Thoracic aorta (tissue), 2 donors: ENCODE data around the gene TMED1. TPM values are rescaled to one million over a fixed set of nuclear protein-coding genes. Genes with fewer than 3 reads are reported as not detected.

Experiments
- ATAC-seq: fragments of 150-250 bp; one replicate; pipeline ENCODE4 v1.8.0; 2017; ENCODE audit warnings: low read depth; ENCODE audit not compliant: insufficient number of reproducible peaks, low FRiP score
- DNase-seq: peaks from one replicate; pipeline ENCODE4 v3.0.0-alpha.2; 2020; ENCODE audit warnings: low spot score
- H3K27ac ChIP-seq, 2 donors: fragments of 200-600 bp; sonication (generic); 1 replicate in 1 of 2; 2 replicates in 1 of 2; pipeline ENCODE4 v1.5.1; 2016; ENCODE audit warnings: mild to moderate bottlenecking in 2 of 2, moderate library complexity in 2 of 2
- H3K27me3 ChIP-seq: fragments of 200-600 bp; sonication (generic); replicated peaks from 2 replicates; pipeline ENCODE4 v1.6.0; 2016; ENCODE audit warnings: mild to moderate bottlenecking; ENCODE audit not compliant: insufficient read depth
- H3K36me3 ChIP-seq: fragments of 200-600 bp; sonication (generic); one replicate; pipeline ENCODE4 v1.5.1; 2016
- H3K4me1 ChIP-seq, 2 donors: fragments of 200-600 bp; sonication (generic); 1 replicate in 1 of 2; 2 replicates in 1 of 2; pipeline versions ENCODE4 v1.5.1 to v1.6.0; 2016; ENCODE audit warnings: low read depth in 2 of 2, mild to moderate bottlenecking in 1 of 2; ENCODE audit not compliant: control insufficient read depth in 1 of 2
- H3K4me3 ChIP-seq: fragments of 200-600 bp; sonication (generic); 2 replicates; pipeline ENCODE4 v1.5.1; 2016; ENCODE audit warnings: mild to moderate bottlenecking
- H3K9me3 ChIP-seq: fragments of 200-600 bp; sonication (generic); 2 replicates; pipeline ENCODE4 v1.5.1; 2016
- total RNA-seq, 2 donors: library from RNA; depleted of rRNA; stranded (reverse); fragments of >200 nt; gene quantifications; one replicate each; pipeline versions ENCODE4 v1.1.0 to v1.2.3, GENCODE V29; 2016
- TF ChIP-seq, protein P1 (sequence below): fragments of 200-600 bp; sonication (generic); IDR thresholded peaks from one replicate; pipeline ENCODE4 v1.5.1; 2019; ENCODE audit warnings: antibody characterized with exemption

TMED1 gene
- total RNA-seq, 2 donors from 2014 or later, result 19.4 to 22.4 TPM

DNA sequence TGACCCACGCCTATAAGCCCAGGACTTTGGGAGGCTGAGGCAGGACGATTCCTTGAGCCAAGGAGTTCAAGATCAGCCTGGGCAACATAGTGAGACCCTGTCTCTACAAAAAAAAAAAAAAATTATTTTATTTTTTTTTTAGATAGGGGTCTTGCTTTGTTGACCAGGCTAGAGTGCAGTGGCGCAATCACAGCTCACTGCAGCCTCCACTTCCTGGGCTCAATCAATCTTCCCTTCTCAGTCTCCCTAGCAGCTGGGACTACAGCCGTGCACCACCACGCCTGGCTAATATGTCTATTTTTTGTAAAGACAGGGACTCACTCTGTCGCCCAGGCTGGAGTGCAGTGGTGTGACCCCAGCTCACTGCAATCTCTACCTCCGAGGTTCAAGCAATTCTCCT lies 16.9 kb upstream of the TMED1 start:
- Histone ChIP-seq H3K9me3 (no peaks in the 10 kb centered on the region), H3K27ac (no peak overlapping the region), H3K36me3 (no peaks in the 10 kb centered on the region), H3K4me1 (no peaks in the 10 kb centered on the region), H3K27me3 (no peaks in the 10 kb centered on the region), H3K4me3 (no peak overlapping the region)
- no peak for DNase-seq
- ATAC-seq, result no peak
- TF ChIP-seq, protein P1, sequence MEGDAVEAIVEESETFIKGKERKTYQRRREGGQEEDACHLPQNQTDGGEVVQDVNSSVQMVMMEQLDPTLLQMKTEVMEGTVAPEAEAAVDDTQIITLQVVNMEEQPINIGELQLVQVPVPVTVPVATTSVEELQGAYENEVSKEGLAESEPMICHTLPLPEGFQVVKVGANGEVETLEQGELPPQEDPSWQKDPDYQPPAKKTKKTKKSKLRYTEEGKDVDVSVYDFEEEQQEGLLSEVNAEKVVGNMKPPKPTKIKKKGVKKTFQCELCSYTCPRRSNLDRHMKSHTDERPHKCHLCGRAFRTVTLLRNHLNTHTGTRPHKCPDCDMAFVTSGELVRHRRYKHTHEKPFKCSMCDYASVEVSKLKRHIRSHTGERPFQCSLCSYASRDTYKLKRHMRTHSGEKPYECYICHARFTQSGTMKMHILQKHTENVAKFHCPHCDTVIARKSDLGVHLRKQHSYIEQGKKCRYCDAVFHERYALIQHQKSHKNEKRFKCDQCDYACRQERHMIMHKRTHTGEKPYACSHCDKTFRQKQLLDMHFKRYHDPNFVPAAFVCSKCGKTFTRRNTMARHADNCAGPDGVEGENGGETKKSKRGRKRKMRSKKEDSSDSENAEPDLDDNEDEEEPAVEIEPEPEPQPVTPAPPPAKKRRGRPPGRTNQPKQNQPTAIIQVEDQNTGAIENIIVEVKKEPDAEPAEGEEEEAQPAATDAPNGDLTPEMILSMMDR, result no peak

DNA sequence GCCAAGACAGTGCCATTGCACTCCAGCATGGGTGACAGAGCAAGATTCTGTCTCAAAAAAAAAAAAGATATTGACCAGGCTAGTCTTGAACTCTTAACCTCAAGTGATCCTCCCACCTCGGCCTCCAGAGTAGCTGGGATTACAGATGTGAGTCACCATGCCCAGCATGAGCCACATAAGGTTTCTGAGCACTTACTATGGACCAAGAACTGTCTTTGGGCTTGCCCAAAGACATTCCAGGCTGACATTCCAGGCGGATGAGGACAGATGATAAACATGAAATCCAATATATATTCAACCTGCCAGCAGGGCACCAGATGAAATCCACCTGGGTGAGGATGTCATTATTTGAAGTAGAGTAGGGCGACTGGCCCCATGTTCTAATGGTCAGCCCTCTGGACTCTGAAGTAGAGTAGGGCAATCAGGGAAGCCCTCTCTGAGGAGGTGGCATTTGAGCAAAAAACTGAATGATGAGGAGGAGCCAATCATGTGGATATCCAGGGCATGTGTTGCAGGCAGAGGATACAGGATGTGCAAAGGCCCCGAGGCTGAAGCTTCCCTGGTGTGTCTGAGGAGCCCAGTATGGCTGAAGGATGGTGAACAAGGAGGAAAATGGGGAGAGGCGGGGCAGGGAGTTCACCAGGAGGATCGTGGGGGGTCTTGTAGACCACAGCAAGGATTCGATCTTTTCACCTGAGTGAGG lies 16.2 kb upstream of the TMED1 start:
- no peaks in the 10 kb centered on the region for H3K27me3 ChIP-seq
- ATAC-seq (no peak), DNase-seq (no peak)
- no peak overlapping the region for H3K27ac ChIP-seq
- H3K36me3 ChIP-seq, result no peaks in the 10 kb centered on the region
- no peaks in the 10 kb centered on the region for H3K4me1 ChIP-seq
- H3K9me3 ChIP-seq, result no peaks in the 10 kb centered on the region
- H3K4me3 ChIP-seq, result no peak overlapping the region
- TF ChIP-seq, protein P1, result no peak

DNA sequence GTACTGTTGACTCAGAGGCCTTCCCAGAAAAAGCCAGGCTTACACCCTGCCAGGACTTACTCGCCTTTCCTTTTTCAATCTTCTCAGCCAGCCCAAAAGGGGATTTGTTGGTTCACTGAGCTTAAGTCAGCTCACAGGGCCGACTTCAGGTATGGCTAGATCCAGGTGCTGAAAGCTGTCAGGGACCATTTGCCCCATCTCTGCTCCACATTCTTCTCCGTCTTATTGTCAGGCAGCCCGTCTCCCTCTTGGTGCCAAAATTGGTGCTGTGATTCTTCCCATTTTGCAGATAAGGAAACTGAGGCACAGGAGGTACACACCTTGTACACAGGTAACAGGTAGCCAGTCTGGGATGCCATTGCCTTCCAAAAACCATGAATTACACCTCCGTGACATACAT lies 14.6 kb upstream of the TMED1 start:
- Histone ChIP-seq H3K4me1 (no peaks in the 10 kb centered on the region), H3K27ac (no peak overlapping the region), H3K27me3 (no peaks in the 10 kb centered on the region), H3K36me3 (no peaks in the 10 kb centered on the region), H3K9me3 (no peaks in the 10 kb centered on the region), H3K4me3 (no peak overlapping the region)
- DNase-seq (no peak), ATAC-seq (no peak)
- TF ChIP-seq, protein P1, result no peak

DNA sequence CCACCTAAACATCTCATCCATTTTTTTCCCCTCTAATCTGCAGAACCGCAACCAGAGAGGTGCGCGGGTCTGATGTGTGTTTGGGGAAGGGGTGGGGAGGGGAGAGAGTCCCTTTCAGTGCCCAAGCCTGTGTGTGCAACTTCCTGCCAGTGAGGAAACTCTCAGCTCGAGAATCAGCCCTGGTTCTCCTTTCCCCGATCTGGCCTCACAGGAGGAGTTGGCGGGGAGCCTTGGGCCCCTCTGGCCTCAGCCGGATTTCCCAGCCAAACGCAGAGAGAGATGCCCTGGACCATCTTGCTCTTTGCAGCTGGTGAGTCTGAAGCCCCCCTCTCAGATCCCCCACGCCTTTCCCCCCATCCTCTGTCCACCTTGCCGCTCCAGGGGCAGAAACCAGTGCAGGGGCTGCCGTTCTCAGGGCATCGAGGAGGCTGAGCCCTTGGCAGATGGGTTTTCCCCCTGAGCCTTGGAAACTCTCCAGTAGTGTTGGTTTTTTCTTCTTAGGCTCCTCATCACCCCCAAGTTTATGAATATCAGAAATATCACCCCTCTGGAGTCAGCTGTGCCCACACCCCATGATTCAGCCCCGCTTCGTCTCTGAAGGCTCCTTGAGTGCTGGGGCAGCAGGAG lies 12.3 kb upstream of the TMED1 start, which contains the start of gene C19orf38:
Gene C19orf38 (plus strand): TSS at position 186 of the 627 bp plus-strand sequence. CDS start 94 bp downstream, at position 280.
- TF ChIP-seq, protein P1, result no peak
- H3K9me3 ChIP-seq, result no peaks in the 10 kb centered on the region
- no peaks in the 10 kb centered on the region for H3K27me3 ChIP-seq
- H3K36me3 ChIP-seq, result no peaks in the 10 kb centered on the region
- DNase-seq (no peak), ATAC-seq (no peak)
- H3K27ac ChIP-seq, result no peak within 1 kb of the TSS
- peak within 1 kb of the TSS; percentile 7 for H3K4me3 ChIP-seq
- H3K4me1 ChIP-seq, result no peaks in the 10 kb centered on the region

DNA sequence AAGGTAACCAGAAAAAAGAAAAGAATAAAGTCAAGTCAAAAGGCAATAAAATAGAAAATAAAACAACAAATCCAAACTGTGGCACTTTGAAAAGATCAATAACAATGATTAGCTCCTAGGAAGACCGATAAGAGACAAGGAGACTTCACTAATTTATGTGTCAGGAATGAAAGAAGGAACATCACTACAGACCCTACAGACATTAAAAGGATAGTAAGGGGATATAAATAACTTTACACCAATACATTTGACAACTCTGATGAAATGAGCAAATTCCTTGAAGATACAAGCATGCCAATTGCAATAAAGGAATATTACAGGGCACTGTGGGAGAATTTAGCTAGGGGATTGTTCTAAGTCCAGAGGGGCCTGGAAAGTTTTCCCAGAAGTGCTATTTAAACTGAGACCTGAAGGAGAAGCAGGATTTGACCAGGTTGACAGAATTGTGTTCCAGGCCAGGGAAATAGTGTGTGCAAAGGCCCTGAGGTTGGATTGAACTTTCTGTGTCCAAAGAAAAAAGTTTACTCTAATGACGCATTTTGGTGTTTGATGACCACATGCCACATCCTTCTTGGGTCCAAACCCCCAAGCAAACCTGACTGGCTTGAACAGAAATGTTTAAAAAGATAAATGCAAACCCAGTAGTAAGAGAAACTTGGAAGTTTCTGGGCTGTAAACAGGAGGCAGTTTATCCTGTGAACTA lies 10.6 kb upstream of the TMED1 start:
- TF ChIP-seq, protein P1, result no peak
- ATAC-seq (no peak), DNase-seq (no peak)
- Histone ChIP-seq H3K4me3 (no peak overlapping the region), H3K27ac (no peak overlapping the region), H3K9me3 (no peaks in the 10 kb centered on the region), H3K27me3 (no peaks in the 10 kb centered on the region), H3K36me3 (no peaks in the 10 kb centered on the region), H3K4me1 (no peaks in the 10 kb centered on the region)
